DND-41 (cell line): ENCODE data around the gene SMPD2.
A peak's percentile ranks its signal among the peaks of the same experiment; 100 is the strongest.

Experiments used
- ATAC-seq: fragments of 200-7000 bp; cut with Tn5 transposase; 3 replicates; pipeline ENCODE4 v1.9.1; 2021; ENCODE audit warnings: low read depth; ENCODE audit not compliant: insufficient read depth
- DNase-seq: peaks from one replicate; pipeline ENCODE4 v3.0.0-alpha.2; 2020
- H2AFZ ChIP-seq: 2 replicates; pipeline ENCODE4 v1.6.0; 2012; ENCODE audit warnings: low read depth, low read length
- H3K27ac ChIP-seq: 2 replicates; pipeline ENCODE4 v1.5.1; 2012; ENCODE audit warnings: low read length, inconsistent platforms
- H3K27me3 ChIP-seq: fragments of 200-600 bp; sonication (generic); 2 replicates; pipeline ENCODE4 v1.6.0; 2012; ENCODE audit warnings: low read length, mild to moderate bottlenecking, inconsistent platforms; ENCODE audit not compliant: insufficient read depth, poor library complexity
- H3K36me3 ChIP-seq: 2 replicates; pipeline ENCODE4 v1.5.1; 2012; ENCODE audit warnings: low read length, inconsistent platforms; ENCODE audit not compliant: insufficient read depth
- H3K4me1 ChIP-seq: 2 replicates; pipeline ENCODE4 v1.5.1; 2012; ENCODE audit warnings: mild to moderate bottlenecking, low read length; ENCODE audit not compliant: insufficient read depth
- H3K4me2 ChIP-seq: 2 replicates; pipeline ENCODE4 v1.6.0; 2012; ENCODE audit warnings: mild to moderate bottlenecking, moderate library complexity, low read length, inconsistent platforms; ENCODE audit not compliant: insufficient read depth
- H3K4me3 ChIP-seq, 2 experiments: fragments of 200-600 bp in 1 of 2; shearing (Covaris generic) in 1 of 2; 2 replicates each; pipeline ENCODE4 v1.5.1; 2012 to 2016; ENCODE audit warnings: inconsistent platforms in 2 of 2, low read length in 2 of 2, mild to moderate bottlenecking in 2 of 2, low read depth in 1 of 2, moderate library complexity in 1 of 2
- H3K79me2 ChIP-seq: 2 replicates; pipeline ENCODE4 v1.6.0; 2012; ENCODE audit warnings: low read length, inconsistent platforms; ENCODE audit not compliant: insufficient read depth
- H3K9ac ChIP-seq: 2 replicates; pipeline ENCODE4 v1.6.0; 2012; ENCODE audit warnings: low read depth, mild to moderate bottlenecking, inconsistent platforms, low read length, moderate library complexity
- H3K9me3 ChIP-seq: 2 replicates; pipeline ENCODE4 v1.5.1; 2012; ENCODE audit warnings: low read length, moderate library complexity, mild to moderate bottlenecking, inconsistent platforms; ENCODE audit not compliant: insufficient read depth, severe bottlenecking
- H4K20me1 ChIP-seq: 2 replicates; pipeline ENCODE4 v1.6.0; 2012; ENCODE audit warnings: low read length; ENCODE audit not compliant: insufficient read depth
- EZH2 ChIP-seq: IDR thresholded peaks from 3 replicates; pipeline ENCODE4 v1.6.1; 2012; ENCODE audit warnings: borderline replicate concordance, low read depth, mild to moderate bottlenecking, moderate library complexity, low read length, inconsistent platforms; ENCODE audit not compliant: severe bottlenecking
- TF ChIP-seq, protein P1 (sequence below): IDR thresholded peaks from 2 replicates; pipeline ENCODE4 v1.5.1; 2012; ENCODE audit warnings: borderline replicate concordance, low read length, moderate library complexity, mild to moderate bottlenecking; ENCODE audit not compliant: poor library complexity, severe bottlenecking; ENCODE audit errors: extremely low read depth

Gene SMPD2

GRCh38 chr6:109484122-109484521, 43.6 kb downstream of the SMPD2 start:
- no peak overlapping the region for H3K9ac ChIP-seq
- H3K4me2 ChIP-seq, result peak overlapping the region; percentile 79
- no peaks in the 10 kb centered on the region for H3K9me3 ChIP-seq
- no peak overlapping the region for H3K27ac ChIP-seq
- H3K27me3 ChIP-seq, result no peaks in the 10 kb centered on the region
- peaks cover 15% of the 10 kb centered on the region; the same call in 1 of the 2 replicates for H4K20me1 ChIP-seq
- H2AFZ ChIP-seq, result peak overlapping the region; percentile 66; the same call in 1 of the 2 replicates
- ATAC-seq (no peak), DNase-seq (no peak)
- H3K4me1 ChIP-seq, result peaks cover 43% of the 10 kb centered on the region
- peak overlapping the region in 1 of 2 experiments; percentile 62; a peak in 2 of 4 replicates for H3K4me3 ChIP-seq
- peaks cover 36% of the 10 kb centered on the region for H3K79me2 ChIP-seq
- peaks cover 26% of the 10 kb centered on the region for H3K36me3 ChIP-seq
- TF ChIP-seq, protein P1, sequence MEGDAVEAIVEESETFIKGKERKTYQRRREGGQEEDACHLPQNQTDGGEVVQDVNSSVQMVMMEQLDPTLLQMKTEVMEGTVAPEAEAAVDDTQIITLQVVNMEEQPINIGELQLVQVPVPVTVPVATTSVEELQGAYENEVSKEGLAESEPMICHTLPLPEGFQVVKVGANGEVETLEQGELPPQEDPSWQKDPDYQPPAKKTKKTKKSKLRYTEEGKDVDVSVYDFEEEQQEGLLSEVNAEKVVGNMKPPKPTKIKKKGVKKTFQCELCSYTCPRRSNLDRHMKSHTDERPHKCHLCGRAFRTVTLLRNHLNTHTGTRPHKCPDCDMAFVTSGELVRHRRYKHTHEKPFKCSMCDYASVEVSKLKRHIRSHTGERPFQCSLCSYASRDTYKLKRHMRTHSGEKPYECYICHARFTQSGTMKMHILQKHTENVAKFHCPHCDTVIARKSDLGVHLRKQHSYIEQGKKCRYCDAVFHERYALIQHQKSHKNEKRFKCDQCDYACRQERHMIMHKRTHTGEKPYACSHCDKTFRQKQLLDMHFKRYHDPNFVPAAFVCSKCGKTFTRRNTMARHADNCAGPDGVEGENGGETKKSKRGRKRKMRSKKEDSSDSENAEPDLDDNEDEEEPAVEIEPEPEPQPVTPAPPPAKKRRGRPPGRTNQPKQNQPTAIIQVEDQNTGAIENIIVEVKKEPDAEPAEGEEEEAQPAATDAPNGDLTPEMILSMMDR, result no peak
- TF ChIP-seq EZH2, result no peak

DNA sequence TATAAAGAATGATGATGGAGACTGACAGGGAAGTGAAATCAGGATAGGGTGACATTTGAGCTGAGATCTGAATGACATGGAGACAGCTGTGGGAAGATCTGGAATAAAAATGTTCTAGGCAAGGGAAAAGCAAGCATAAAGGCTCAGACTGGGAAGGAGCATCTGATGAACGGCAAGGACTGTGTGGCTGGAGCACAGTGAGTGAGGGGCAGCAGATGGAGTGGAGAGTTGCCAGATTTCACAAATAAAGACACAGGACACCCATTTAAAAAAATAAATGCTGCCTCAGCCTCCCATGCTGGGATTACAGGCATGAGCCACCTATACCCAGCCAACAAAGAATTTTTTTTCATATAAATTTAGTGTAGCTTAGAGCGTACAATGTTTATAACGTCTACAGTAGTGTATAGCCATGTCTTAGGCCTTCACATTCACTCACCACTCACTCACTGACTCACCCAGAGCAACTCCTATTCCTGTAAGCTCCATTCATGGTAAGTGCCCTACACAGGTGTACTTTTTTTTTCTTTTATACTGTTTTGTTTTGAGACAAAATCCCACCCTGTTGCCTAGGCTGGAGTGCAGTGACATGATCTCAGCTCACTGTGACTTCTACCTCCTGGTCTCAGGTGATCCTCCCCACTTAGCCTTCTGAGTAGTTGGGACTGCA, 44.9 kb downstream of the SMPD2 start:
- peaks cover 26% of the 10 kb centered on the region for H3K79me2 ChIP-seq
- H3K4me2 ChIP-seq, result no peak overlapping the region
- no peak for ATAC-seq

GRCh38 chr6:109486068-109486467, 45.5 kb downstream of the SMPD2 start:
- Histone ChIP-seq H3K9ac (no peak overlapping the region), H3K9me3 (no peaks in the 10 kb centered on the region), H3K4me1 (peaks cover 35% of the 10 kb centered on the region), H3K79me2 (peaks cover 19% of the 10 kb centered on the region), H3K27me3 (no peaks in the 10 kb centered on the region), H3K4me2 (no peak overlapping the region), H3K27ac (no peak overlapping the region), H3K4me3 (no peak overlapping the region), H2AFZ (no peak overlapping the region), H3K36me3 (peaks cover 9% of the 10 kb centered on the region), H4K20me1 (peaks cover 5% of the 10 kb centered on the region; the same call in 1 of the 2 replicates)
- no peak for DNase-seq
- ATAC-seq, result no peak
- no peak for TF ChIP-seq EZH2
- TF ChIP-seq, protein P1, result no peak

More for the DNA sequence above, 44.9 kb downstream of the SMPD2 start:
- Histone ChIP-seq H3K4me3 (no peak overlapping the region), H3K9ac (no peak overlapping the region), H3K27me3 (no peaks in the 10 kb centered on the region), H3K27ac (no peak overlapping the region), H2AFZ (no peak overlapping the region), H3K9me3 (no peaks in the 10 kb centered on the region), H3K4me1 (peaks cover 35% of the 10 kb centered on the region), H4K20me1 (peaks cover 8% of the 10 kb centered on the region; the same call in 1 of the 2 replicates), H3K36me3 (peaks cover 16% of the 10 kb centered on the region)
- TF ChIP-seq, protein P1, result no peak
- TF ChIP-seq EZH2, result no peak
- DNase-seq, result no peak
